ENCODE results near the gene TSPAN18.

GRCh38 chr11:44799012-44799411 lies 72.2 kb downstream of the TSPAN18 start:
- TF ChIP-seq FOXP2 (optimal IDR thresholded peaks at IDR 0.05; ENCODE audit: control extremely low read depth, extremely low read length, insufficient read depth): no peak
- no peak for TF ChIP-seq EZH2 (IDR thresholded peaks at IDR 0.05)

Measured in SK-N-MC (cell line).